ENCODE measurements around the gene ZNF107.

DNA sequence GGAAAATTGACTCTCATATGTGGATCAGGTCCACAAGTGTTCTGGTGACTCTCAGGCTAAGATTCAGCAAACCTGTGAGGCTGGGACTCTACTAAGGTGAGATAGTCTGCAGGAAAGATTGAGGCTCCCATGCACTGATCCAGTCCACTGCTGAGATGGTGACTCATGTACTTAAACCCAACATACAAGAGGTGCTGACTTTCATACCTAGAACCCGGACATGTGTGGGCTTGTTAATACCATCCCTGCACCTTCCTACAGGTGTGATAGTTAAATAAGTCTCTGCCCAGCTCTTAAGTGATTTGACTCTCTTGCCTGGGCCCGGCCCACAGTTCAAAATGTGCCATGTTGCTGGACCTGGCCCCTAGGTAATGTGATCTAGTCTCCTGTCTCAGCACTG lies 27.1 kb upstream of the ZNF107 start:
- TF ChIP-seq POLR2AphosphoS5 (IDR thresholded peaks at IDR 0.05; ENCODE audit: low read depth, low read length): no peak
- no peak for TF ChIP-seq POLR2A (IDR thresholded peaks at IDR 0.05; ENCODE audit: low read depth, low read length)

Measured in GM12892 (cell line).